Stimulated activated CD4-positive, alpha-beta T cell treated with anti-CD3 and anti-CD28 coated beads, Interleukin-15, amount 100 ng/mL, for 1 hour (primary cell): ENCODE data around the gene IBA57.
A peak's percentile ranks its signal among the peaks of the same experiment; 100 is the strongest.

Source experiments
- DNase-seq, 2 donors: peaks; one replicate each; pipeline ENCODE4 v3.0.0-alpha.2; 2020; ENCODE audit warnings: low read depth in 1 of 2, low spot score in 1 of 2

The IBA57 gene

DNA sequence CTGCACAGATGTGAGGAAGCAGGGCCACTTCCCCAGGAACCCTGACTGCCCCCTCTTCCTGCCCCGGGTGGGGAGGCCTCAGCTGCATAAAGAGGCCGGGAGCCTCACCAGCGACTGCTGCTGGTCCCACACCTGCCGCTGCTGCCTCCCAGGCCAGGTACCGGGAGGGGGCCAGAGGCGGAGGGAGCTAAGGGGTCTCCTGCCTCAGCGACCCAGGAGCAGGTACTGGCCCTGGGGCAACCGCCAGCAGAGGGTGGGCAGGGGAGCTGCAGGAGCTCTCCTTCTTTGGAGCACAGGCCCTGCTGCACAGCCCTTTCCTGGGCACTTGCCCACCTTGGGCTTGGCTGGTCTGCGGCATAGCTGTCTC, 9.1 kb upstream of the IBA57 start:
- DNase-seq, result no peak

DNA sequence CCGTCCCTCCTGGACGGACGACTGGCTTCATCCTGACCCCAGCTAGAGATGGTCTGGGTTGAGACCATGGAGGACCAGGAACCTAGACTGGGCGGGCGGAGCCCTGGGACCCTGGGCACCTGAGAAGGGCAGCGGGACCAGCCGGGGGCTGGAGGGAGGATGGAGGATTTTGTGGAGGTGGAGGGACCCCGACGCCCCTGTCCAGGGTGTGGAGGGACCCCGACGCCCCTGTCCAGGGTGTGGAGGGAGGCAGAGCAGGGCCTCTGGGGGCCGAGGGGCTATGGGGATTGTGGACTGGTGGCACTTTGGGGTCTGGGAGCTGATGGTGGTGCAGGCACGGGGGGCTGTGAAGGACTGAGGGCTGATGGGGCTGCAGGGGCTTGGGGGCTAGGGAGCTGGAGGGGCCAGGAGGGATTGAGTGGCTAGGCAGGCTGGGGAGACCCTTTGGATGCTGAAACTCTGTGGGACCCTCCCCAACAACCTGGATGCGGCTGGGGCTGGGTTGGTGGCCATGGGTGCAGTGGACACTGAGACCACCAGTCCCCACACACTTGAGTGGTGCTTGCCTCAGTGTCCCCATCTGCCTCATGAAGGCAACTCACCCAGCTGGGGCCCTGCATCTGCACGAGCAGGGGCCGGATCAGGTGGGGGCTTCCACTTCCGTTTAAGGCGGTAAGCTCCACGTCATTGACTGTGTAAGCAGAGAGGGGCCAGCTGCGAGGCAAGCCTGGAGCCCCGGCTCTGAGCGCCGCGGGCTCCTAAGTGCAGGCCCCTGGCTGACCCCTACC, 8.5 kb upstream of the IBA57 start:
- no peak for DNase-seq

DNA sequence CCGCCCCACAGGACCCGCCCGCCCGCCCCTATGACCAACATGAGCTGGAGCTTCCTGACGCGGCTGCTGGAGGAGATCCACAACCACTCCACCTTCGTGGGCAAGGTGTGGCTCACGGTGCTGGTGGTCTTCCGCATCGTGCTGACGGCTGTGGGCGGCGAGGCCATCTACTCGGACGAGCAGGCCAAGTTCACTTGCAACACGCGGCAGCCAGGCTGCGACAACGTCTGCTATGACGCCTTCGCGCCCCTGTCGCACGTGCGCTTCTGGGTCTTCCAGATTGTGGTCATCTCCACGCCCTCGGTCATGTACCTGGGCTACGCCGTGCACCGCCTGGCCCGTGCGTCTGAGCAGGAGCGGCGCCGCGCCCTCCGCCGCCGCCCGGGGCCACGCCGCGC, 7.9 kb upstream of the IBA57 start:
- DNase-seq, result no peak

DNA sequence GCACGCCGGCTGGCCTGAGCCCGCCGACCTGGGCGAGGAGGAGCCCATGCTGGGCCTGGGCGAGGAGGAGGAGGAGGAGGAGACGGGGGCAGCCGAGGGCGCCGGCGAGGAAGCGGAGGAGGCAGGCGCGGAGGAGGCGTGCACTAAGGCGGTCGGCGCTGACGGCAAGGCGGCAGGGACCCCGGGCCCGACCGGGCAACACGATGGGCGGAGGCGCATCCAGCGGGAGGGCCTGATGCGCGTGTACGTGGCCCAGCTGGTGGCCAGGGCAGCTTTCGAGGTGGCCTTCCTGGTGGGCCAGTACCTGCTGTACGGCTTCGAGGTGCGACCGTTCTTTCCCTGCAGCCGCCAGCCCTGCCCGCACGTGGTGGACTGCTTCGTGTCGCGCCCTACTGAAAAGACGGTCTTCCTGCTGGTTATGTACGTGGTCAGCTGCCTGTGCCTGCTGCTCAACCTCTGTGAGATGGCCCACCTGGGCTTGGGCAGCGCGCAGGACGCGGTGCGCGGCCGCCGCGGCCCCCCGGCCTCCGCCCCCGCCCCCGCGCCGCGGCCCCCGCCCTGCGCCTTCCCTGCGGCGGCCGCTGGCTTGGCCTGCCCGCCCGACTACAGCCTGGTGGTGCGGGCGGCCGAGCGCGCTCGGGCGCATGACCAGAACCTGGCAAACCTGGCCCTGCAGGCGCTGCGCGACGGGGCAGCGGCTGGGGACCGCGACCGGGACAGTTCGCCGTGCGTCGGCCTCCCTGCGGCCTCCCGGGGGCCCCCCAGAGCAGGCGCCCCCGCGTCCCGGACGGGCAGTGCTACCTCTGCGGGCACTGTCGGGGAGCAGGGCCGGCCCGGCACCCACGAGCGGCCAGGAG, 7.2 kb upstream of the IBA57 start:
- no peak for DNase-seq

DNA sequence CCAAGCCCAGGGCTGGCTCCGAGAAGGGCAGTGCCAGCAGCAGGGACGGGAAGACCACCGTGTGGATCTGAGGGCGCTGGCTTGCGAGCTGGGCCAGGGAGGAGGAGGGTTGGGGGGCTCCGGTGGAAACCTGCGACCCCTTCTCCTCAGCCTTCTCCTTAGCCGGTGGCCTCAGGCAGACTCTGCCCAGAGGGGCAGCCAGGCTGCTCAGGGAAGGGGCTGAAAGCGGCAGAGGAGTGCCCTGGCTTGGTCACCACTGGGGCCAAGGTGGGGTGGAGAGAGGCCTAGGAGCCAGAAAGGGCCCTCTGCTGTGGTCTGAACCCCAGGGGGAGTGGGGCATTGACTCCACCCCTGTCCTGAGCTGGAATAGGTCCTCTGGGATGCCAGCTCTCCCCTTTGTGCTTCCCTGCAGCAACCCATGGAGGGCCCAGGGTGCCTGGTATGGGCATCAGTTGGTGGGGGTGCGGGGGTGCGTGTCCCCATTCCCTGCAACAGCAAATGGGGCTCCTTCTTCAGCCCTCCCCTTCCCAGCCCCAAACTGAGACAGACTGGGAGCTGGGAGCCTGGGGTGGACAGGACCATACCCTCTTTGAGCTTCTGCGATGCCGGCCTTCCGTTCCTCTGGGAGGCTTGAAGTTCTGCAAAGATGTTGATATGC, 6.5 kb upstream of the IBA57 start:
- DNase-seq, result no peak

DNA sequence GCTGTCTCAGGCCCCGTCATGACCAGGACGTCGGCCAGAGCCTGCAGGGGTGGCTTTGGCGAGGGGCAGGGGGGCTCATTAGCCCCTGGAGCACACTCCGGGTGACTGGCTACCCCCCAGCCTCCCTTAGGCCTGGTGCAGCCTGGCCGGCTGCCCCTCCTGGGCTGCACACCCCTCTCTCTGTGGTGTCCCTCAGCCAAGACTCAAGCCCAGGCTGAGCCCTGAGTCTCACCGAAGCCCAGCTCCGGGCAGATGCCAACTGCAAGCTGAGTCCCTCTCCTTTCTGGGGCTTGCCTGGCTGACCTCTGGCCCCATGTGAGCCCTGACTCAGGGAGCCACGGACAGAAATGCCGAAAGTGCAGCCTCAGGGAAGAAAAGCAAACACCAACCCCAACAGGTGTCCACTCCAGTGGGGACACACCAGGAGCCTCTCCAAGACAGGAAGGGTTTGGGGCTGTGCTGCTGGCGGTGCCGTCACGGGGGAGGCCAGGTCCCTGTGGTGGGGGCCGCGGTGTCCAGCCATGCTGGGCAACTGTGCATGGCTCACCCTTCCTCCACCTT, 5.3 kb upstream of the IBA57 start:
- DNase-seq, result no peak

DNA sequence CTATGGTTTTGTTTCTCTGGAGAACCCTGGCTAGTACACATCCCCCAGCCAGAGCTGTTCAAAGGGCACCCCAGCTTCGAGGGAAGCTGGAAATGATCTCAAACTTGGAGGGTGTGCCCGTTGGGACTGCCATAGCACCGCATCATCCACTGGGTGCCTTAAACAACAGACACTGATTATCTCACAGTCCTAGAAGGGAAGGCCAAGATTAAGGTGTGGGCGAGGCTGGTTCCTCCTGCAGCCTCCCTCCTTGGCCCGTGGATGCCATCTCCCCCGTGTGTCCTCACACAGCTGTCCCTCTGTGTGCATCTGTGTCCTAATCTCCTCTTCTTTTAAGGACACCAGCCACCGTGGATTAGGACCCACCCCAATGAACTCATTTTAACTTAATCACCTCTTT, 4.2 kb upstream of the IBA57 start:
- DNase-seq, result no peak

DNA sequence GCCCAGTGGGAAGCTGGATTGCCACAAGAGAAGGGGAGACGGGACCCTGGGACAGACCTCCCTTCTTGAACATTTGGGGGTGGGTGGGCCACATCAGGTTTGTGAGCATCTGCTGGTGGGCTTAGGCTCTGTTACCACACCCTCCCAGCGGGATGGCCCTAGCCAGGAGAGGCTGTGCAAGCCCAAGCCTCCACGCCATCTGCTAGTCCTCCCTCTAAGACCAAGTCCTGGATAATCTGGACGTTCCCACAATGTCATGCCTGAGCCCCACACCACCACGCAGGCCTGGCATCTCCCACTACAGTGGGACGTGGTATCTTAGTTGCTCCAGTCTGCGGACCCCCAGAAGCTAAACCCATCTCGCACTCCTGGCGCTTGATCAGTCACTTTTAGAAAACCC, 3.7 kb upstream of the IBA57 start:
- DNase-seq, result no peak

DNA sequence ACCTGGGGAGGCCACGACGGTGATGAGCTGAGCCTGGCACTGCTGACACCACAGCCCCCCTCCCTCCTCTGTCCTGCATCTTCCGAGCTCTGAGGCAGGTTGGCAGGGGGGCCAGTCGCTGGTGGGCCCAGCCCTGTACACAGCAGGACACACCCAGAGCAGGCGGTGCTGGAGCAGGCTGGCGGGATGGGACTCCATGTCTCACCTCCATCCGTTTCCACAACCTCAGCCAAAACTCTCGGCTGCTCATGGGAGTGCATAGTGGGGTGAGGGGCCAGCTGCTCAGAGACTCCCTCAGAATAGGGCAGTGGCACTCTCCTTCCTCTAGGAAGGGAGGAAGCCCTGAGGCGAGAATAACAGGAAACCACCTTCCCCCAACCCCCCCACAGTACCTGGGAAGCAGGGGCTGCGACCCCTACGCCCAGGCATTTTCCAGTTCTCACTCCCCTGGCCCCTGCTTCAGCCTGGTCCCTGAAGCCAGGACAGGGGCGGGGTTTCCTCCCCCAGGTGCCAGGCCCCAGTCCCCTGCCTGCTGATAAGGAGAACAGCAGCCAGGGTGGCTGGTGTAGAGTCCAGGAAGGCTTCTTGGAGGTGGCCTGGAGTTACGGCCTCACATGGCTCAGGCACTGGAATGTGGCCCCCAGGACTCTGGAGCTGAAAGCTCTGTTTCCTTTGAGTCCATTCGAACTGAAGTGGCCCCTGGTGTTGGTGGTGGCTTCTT, 3.2 kb upstream of the IBA57 start:
- DNase-seq, result no peak

DNA sequence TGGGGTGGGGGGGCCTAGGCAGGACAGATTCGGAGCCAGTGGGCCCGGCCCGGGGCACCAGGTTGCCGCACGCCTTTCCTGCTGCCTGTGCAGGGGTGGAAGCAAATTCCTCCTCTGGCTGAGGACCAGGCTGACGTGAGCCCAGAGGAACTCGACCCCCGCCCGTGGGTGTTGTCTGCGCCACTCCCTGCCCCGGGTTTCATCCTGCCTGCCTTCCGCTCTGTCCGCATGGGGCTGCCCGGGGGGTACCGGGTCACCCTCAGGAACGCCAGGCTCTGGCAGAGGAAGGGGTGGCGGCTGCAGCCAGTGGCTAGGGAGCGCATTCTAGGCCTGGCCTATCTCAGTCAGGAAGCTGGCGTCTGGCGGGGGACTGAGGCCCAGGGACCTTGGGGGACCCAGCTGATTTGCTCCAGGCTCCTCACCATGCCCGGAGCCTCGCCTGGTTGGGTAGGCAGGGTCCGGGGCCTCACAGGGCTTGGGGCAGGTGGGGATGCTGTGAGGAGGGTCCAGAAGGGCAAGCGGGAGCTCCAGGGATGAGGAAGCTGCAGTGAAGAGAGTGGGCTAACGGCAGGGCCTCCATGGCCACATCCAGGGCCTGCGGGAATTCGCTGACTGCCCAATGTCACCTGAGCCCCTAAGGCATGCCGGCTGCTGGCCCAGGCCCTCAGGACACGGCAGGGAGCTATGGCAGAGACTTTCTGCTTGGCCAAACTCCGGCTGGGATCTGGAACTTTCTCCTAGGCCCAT, 2.4 kb upstream of the IBA57 start:
- no peak for DNase-seq

DNA sequence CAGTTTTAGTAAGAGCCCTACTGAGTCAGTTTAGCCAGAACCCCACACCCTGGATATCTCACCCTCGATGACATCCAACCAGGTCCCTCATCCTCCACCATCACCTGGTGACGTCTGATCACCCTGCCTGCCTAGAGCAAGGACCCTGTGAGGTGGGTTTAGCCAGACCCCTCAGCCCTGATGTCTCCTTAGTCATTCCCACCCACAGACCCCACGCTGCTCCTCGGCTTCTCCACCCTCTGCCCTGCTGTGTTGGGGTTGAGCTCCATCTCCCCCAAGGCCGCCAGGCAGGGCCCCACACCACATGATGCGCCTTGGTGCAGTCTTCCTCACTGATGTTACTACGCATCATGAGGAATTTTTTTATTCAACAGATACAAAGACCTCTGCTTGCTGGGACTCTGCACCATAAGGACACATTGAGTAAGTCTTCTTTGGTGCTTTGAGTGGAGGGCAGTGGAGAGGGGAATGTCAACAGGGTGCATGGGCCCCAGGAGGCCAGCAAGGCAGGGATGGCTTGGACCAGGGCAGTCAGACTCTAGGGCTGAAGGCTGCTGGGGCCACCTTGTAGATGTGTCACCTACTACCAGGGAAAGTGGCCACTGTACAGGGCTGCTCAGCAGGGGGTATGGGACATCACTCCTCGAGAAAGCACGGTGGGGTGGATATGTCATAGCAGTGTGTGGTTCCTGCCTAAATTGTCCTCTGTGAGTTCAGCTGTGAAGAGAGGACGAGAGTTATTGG, 1.7 kb upstream of the IBA57 start:
- DNase-seq, result no peak

DNA sequence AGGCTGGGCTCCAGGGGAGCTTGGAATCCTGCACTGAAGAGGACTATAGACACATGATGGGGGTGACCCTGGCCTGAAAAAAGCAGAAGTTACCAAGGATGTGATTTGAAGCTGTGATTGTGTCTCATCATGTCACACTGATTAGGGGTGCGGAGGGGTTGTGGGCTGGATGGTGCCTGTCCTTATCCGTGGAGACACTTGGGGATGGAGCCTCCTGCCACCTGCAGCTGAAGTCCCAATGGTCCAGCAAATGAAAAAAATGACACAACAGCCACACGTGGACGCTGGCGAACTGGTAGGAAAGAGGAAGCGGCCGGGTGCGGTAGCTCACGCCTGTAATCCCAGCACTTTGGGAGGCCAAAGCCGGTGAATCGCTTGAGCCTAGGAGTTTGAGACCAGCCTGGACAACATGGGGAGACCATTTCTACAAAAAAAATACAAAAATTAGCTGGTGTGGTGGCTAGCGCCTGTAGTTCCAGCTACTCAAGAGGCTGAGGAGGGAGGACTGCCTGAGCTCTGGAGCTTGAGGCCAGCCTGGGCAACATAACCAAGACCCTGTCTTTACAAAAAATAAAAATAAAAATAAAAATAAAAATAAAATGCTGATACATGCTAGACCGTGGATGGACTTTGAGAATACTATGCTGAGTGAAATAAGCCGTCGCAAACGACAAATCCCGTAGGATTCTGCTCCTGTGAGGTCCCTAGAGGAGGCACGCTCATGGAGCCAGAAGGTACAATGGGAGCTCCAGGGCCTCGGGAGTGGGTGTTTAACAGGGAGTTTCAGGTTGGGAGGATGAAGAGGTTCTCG, 838 bp upstream of the IBA57 start:
- DNase-seq, result no peak

DNA sequence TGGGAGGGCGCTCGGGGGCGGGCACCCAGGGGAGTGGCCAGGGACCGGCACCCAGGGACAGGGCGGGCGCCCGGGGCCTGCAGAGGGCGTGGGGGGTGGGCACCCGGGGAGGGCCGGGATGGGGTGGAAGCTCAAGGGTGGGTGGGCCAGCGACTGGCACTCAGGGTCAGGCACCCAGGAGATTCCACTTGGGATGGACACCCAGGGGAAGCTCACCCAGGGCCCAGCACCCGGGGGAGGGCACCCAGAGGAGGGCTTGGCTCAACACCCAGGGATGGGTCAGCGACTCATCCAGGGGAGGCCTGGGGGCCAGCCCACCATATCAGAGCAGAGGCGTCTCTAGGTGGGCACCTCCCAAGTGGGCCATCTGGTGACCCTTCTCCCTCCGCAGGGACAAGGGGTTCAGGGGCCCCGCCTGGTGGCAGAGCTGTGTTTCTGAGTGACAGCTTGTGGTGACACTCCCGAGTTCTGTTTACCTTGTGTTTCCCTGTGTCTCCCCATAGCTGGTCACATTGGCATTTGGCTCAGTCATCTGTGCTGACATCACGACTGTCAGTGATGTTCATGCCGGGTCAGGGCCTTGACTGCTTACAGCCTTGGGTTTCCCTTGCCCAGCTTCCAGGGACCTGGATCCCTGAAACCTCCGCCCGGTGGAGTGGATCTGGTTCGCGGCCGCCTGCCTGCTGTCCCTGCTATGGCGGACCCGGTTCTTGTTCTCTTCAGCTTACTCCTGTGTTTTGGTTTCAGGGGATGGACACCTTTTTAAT, 749 bp downstream of the IBA57 start:
- peak in 1 of 2 donors; percentile 35 for DNase-seq

DNA sequence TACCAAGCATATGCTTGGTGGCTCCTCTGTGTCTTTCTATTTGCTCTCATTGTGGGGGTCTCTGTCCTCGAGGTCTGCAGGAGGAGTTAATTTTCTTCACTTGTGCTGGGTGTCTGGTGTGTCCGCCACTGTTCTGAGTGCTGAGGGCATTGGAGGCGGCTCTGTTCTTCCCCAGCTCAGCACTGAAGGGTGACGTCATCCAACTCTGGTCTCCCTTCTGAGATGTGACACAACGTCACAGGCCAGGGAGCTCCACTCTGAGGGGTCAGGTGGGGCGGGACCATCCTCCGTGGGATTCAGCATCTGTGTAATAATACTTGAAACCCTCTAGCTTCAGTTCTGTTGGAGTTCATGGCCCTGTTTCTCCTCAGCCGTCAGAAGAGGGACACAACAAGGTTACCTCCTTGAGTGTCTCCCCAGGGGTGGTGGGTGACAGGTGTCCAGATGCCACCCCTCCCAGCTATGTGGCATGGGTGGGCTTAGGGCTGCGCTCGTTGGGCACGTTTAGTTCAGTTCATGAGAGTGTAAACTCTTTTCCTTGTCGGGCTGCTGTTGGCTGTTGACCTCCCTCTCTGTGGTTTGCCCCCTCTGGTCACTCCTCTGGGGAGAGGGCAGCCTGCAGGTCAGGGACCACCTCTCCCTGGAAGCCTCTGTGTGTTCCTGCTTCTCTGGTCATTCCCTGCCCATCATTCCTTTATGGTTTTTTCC, 3.1 kb downstream of the IBA57 start:
- DNase-seq, result no peak

DNA sequence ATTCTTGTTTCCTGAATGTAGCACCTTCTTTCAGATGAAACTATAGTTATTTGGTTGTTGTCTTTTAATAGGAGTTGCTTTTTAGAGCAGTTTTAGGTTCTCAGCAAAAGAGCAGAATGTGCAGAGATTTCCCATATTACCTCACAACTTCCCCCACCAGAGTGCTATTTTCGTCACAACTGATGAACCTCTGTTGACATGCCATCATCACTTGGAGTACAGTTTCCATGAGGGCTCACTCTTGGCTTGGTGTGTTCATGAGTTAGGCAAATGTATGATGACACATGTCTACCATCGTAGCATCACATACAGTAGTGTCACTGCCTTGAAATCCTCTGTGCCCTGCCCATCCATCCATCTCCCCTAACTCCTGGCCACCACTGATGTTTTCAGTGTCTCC, 3.7 kb downstream of the IBA57 start:
- no peak for DNase-seq

DNA sequence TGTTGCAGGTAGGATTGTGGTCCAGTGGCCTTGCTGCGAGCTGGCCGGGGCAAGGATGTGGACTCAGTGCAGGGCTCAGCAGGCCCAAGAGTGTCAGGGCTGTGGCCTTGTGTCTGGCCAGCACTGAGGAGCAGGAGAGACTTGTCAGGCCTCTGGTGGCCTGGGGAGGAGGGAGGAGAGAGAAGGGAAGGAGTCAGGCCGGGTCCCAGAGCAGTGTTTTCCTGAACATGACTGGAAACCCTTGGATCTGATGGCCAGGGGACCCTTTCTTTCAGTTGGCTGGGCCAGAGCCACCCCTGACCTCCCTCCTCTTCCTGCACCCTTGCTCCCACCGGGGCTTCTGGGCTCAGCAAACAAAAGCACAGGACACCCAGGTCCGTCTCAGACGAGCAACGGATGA, 5.1 kb downstream of the IBA57 start:
- DNase-seq, result no peak

DNA sequence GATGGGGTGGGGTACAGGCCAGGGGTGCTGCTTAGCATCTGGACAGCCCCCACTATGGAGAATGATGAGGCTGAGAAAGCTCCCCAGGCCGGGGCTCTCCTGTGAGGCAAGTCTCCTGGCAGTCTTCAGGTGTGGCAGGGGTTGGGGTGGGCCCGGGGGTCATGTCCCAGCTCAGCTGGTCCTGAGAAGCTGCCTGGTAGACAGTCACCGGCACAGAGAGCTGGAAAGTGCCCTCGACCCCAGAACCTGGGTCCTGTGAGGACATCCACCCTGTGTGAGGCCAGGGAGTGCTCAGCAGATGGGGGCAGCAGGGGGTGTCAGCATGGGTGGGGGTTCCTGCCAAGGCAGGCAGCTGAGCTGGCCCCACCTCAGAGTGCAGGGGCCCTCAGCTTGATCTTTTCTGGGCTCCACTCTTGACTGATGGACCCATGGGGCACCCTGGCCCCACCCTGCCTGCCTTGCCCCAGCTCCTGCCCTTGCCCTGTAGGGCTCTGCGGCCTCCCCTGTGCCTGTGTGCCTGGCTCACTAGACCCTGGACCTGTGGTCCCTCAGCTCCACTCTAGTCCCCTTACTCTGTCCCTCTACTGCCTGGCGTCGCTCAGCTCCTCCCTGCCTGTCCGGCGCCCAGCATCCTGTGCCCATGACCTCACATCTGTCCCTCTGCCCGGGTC, 5.8 kb downstream of the IBA57 start:
- no peak for DNase-seq
